Measurements from ENCODE around the gene GRM2. TPM values are rescaled to one million over a fixed set of nuclear protein-coding genes. Genes with fewer than 3 reads are reported as not detected.

Gene GRM2
- total and polyA plus RNA-seq, 10 of the 15 experiments (the other 5 are each of a cell fraction or from before 2014, with no cell fraction given) = 0.01 to 0.14 (median 0.06) TPM; not detected in 5

DNA sequence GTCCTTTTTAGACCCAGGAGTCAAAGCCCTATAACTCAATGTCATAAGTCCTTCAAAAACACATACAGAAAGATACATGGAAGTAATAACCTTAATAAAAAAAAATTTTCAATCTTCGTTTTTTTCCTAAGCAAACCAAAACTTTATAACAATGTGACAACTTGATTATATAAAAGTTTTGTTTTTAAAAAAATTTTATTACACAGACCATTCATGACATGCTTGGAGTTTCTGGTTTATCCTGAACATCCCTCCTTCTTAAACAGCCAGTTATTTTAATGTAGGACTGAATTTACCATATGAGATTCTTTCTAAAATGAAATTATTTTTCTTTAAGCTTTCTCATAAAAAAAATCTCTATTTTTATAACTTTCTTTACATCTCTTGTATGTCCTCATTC is 41.5 kb downstream of the GRM2 start:
- BruUV-seq (replicated peaks) = no TSS peak
- no peaks in the 10 kb centered on the region for H3K27me3 ChIP-seq (replicated peaks in 1 of 2; ENCODE audit: control insufficient read depth in 2 of 2, insufficient read depth in 2 of 2, low read length in 1 of 2)
- H3K4me3 ChIP-seq = no peak overlapping the region
- H2AFZ ChIP-seq (ENCODE audit: control insufficient read depth, low read depth, low read length) = no peak overlapping the region
- intact Hi-C loops (cut with micrococcal nuclease; ENCODE audit: unreplicated experiment) (no loop called here), in situ Hi-C loops (cut with MboI) (no loop called here)
- H3K9me3 ChIP-seq (replicated peaks; ENCODE audit: control insufficient read depth, insufficient read depth, low read length) = no peaks in the 10 kb centered on the region
- H3K9ac ChIP-seq (ENCODE audit: control insufficient read depth, insufficient read depth, low read length) = no peak overlapping the region
- WGBS (ENCODE audit: insufficient coverage, insufficient replicate concordance, low lambda C conversion rate, missing lambda C conversion rate) = 8% methylated on average over 1 of the region's 1 CpG
- RAD21 ChIA-PET (ENCODE audit: unreplicated experiment) = no interaction called here
- TF ChIP-seq SIX5 (IDR thresholded peaks at IDR 0.05; ENCODE audit: low read depth, low read length, severe bottlenecking) (no peak), EGR1 (IDR thresholded peaks at IDR 0.05; ENCODE audit: borderline replicate concordance in 1 of 2, low read depth in 2 of 2, low read length in 2 of 2) (no peak), NBN (IDR thresholded peaks at IDR 0.05) (no peak), EZH2 (IDR thresholded peaks at IDR 0.05; ENCODE audit: borderline replicate concordance, control insufficient read depth, low read depth, low read length) (no peak), FOXK2 (IDR thresholded peaks at IDR 0.05) (no peak)
- TF ChIP-seq, protein P1, sequence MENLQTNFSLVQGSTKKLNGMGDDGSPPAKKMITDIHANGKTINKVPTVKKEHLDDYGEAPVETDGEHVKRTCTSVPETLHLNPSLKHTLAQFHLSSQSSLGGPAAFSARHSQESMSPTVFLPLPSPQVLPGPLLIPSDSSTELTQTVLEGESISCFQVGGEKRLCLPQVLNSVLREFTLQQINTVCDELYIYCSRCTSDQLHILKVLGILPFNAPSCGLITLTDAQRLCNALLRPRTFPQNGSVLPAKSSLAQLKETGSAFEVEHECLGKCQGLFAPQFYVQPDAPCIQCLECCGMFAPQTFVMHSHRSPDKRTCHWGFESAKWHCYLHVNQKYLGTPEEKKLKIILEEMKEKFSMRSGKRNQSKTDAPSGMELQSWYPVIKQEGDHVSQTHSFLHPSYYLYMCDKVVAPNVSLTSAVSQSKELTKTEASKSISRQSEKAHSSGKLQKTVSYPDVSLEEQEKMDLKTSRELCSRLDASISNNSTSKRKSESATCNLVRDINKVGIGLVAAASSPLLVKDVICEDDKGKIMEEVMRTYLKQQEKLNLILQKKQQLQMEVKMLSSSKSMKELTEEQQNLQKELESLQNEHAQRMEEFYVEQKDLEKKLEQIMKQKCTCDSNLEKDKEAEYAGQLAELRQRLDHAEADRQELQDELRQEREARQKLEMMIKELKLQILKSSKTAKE (IDR thresholded peaks at IDR 0.05; ENCODE audit: low read depth, poor library complexity, severe bottlenecking) = no peak
- TF ChIP-seq, protein P2, sequence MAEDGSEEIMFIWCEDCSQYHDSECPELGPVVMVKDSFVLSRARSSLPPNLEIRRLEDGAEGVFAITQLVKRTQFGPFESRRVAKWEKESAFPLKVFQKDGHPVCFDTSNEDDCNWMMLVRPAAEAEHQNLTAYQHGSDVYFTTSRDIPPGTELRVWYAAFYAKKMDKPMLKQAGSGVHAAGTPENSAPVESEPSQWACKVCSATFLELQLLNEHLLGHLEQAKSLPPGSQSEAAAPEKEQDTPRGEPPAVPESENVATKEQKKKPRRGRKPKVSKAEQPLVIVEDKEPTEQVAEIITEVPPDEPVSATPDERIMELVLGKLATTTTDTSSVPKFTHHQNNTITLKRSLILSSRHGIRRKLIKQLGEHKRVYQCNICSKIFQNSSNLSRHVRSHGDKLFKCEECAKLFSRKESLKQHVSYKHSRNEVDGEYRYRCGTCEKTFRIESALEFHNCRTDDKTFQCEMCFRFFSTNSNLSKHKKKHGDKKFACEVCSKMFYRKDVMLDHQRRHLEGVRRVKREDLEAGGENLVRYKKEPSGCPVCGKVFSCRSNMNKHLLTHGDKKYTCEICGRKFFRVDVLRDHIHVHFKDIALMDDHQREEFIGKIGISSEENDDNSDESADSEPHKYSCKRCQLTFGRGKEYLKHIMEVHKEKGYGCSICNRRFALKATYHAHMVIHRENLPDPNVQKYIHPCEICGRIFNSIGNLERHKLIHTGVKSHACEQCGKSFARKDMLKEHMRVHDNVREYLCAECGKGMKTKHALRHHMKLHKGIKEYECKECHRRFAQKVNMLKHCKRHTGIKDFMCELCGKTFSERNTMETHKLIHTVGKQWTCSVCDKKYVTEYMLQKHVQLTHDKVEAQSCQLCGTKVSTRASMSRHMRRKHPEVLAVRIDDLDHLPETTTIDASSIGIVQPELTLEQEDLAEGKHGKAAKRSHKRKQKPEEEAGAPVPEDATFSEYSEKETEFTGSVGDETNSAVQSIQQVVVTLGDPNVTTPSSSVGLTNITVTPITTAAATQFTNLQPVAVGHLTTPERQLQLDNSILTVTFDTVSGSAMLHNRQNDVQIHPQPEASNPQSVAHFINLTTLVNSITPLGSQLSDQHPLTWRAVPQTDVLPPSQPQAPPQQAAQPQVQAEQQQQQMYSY (CRISPR knock-in tag; IDR thresholded peaks at IDR 0.05) = no peak
- TF ChIP-seq, protein P3, sequence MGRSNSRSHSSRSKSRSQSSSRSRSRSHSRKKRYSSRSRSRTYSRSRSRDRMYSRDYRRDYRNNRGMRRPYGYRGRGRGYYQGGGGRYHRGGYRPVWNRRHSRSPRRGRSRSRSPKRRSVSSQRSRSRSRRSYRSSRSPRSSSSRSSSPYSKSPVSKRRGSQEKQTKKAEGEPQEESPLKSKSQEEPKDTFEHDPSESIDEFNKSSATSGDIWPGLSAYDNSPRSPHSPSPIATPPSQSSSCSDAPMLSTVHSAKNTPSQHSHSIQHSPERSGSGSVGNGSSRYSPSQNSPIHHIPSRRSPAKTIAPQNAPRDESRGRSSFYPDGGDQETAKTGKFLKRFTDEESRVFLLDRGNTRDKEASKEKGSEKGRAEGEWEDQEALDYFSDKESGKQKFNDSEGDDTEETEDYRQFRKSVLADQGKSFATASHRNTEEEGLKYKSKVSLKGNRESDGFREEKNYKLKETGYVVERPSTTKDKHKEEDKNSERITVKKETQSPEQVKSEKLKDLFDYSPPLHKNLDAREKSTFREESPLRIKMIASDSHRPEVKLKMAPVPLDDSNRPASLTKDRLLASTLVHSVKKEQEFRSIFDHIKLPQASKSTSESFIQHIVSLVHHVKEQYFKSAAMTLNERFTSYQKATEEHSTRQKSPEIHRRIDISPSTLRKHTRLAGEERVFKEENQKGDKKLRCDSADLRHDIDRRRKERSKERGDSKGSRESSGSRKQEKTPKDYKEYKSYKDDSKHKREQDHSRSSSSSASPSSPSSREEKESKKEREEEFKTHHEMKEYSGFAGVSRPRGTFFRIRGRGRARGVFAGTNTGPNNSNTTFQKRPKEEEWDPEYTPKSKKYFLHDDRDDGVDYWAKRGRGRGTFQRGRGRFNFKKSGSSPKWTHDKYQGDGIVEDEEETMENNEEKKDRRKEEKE (IDR thresholded peaks at IDR 0.05) = no peak
- H3K4me2 ChIP-seq (ENCODE audit: control insufficient read depth, insufficient read depth) = no peak overlapping the region
- DNase-seq (ENCODE audit: low read depth, low spot score) (no peak), ATAC-seq (no peak), FAIRE-seq (no peak)
- H3K27ac ChIP-seq (ENCODE audit: control insufficient read depth, insufficient read depth) = no peak overlapping the region
- SMC1A ChIA-PET (ENCODE audit: uncharacterized antibody, unreplicated experiment) = no interaction called here
- H3K4me1 ChIP-seq (ENCODE audit: control insufficient read depth, insufficient read depth, low read length) = no peaks in the 10 kb centered on the region
- POLR2A ChIA-PET = interaction anchor here (0.6 to 0.8 kb wide), 2 partner anchors 36 to 1507 kb away, joined by 3 to 4 read pairs; no protein-coding TSS in a partner anchor
- no peaks in the 10 kb centered on the region for H3K79me2 ChIP-seq (ENCODE audit: control insufficient read depth, insufficient read depth, low read length)
- CTCF ChIA-PET = interaction anchor here (1.4 kb wide), 1 partner anchor 29 kb away, joined by 7 read pairs; no protein-coding TSS in a partner anchor
- no peaks in the 10 kb centered on the region for H3K36me3 ChIP-seq (ENCODE audit: control insufficient read depth in 2 of 2, insufficient read depth in 2 of 2, low read length in 1 of 2)
- H4K20me1 ChIP-seq (ENCODE audit: control insufficient read depth, insufficient read depth) = no peaks in the 10 kb centered on the region
